B cell (primary cell): Measurements from ENCODE around the gene TGFBR2. TPM values are rescaled to one million over a fixed set of nuclear protein-coding genes. Genes with fewer than 3 reads are reported as not detected.

ENCODE experiments used
- ATAC-seq: fragments of 200-7000 bp; cut with Tn5 transposase; one replicate; pipeline ENCODE4 v1.10.0; 2021; ENCODE audit warnings: low read depth, mild to moderate bottlenecking, moderate number of reproducible peaks, moderate library complexity
- CTCF ChIA-PET: fragments of 350-600 bp; sonication (Branson Sonifier 250); formaldehyde crosslinking; loops from one replicate; lab custom pipeline; 2021; ENCODE audit warnings: antibody characterized with exemption, inconsistent platforms; lab: Charles Lee
- POLR2A ChIA-PET: fragments of 350-600 bp; sonication (Branson Sonifier 250); formaldehyde crosslinking; loops from one replicate; lab custom pipeline; 2021; ENCODE audit warnings: antibody characterized with exemption; lab: Charles Lee
- DNase-seq: peaks from one replicate; pipeline ENCODE4 v3.0.0; 2013
- H2AFZ ChIP-seq: 2 replicates; pipeline ENCODE4 v1.6.1; 2012; ENCODE audit warnings: mild to moderate bottlenecking, low read depth, low read length; ENCODE audit not compliant: insufficient read depth, poor library complexity, severe bottlenecking
- H3K27ac ChIP-seq, 2 donors: 1 replicate in 1 of 2; 2 replicates in 1 of 2; pipeline ENCODE4 v1.5.1; 2012 to 2013; ENCODE audit warnings: low read length in 2 of 2, mild to moderate bottlenecking in 2 of 2, moderate library complexity in 1 of 2
- H3K27me3 ChIP-seq, 4 experiments: fragments of 200-600 bp in 1 of 4; sonication (generic) in 1 of 4; replicated peaks in 1 of 4; 1 replicate in 2 of 4; 2 replicates in 2 of 4; pipeline versions ENCODE4 v1.6.1 to v1.7.0; 2013 to 2016; ENCODE audit warnings: low read length in 3 of 4, mild to moderate bottlenecking in 2 of 4, mixed read lengths in 1 of 4, moderate library complexity in 1 of 4; ENCODE audit not compliant: insufficient read depth in 4 of 4, control insufficient read depth in 3 of 4; ENCODE audit errors: control extremely low read depth in 1 of 4
- H3K36me3 ChIP-seq, 2 experiments: replicated peaks in 1 of 2; 1 replicate in 1 of 2; 2 replicates in 1 of 2; pipeline versions ENCODE4 v1.6.1 to v1.7.1; 2013; ENCODE audit warnings: low read length in 1 of 2; ENCODE audit not compliant: insufficient read depth in 2 of 2, control insufficient read depth in 1 of 2; ENCODE audit errors: control extremely low read depth in 1 of 2, extremely low read depth in 1 of 2
- H3K4me1 ChIP-seq, 2 donors: fragments of 200-600 bp in 1 of 2; sonication (generic) in 1 of 2; 1 replicate in 1 of 2; 2 replicates in 1 of 2; pipeline versions ENCODE4 v1.5.1 to v1.6.1; 2013 to 2017; ENCODE audit warnings: low read length in 2 of 2; ENCODE audit not compliant: control insufficient read depth in 2 of 2, insufficient read depth in 2 of 2
- H3K4me2 ChIP-seq: replicated peaks from 2 replicates; pipeline ENCODE3; 2012; ENCODE audit warnings: mild to moderate bottlenecking, low read depth, low read length; ENCODE audit not compliant: poor library complexity, severe bottlenecking
- H3K4me3 ChIP-seq, 5 experiments: fragments of 200-600 bp in 1 of 5; sonication (generic) in 1 of 5; 1 replicate in 3 of 5; 2 replicates in 2 of 5; pipeline versions ENCODE4 v1.5.1 to v1.7.0; 2011 to 2016; ENCODE audit warnings: low read length in 4 of 5, mild to moderate bottlenecking in 4 of 5, low read depth in 2 of 5, control low read depth in 1 of 5, moderate library complexity in 1 of 5; ENCODE audit not compliant: insufficient read depth in 1 of 5; ENCODE audit errors: control extremely low read depth in 1 of 5, extremely low read depth in 1 of 5
- H3K79me2 ChIP-seq: fragments of 200-600 bp; sonication (generic); one replicate; pipeline ENCODE4 v1.6.0; 2016; ENCODE audit warnings: low read length; ENCODE audit not compliant: control insufficient read depth, insufficient read depth
- H3K9ac ChIP-seq: fragments of 200-600 bp; sonication (generic); 2 replicates; pipeline ENCODE4 v1.6.1; 2017; ENCODE audit warnings: mild to moderate bottlenecking, low read length, moderate library complexity
- H3K9me3 ChIP-seq, 3 donors: one replicate each; pipeline versions ENCODE4 v1.6.1 to v1.7.1; 2013; ENCODE audit warnings: low read length in 2 of 3; ENCODE audit not compliant: control insufficient read depth in 2 of 3, insufficient read depth in 1 of 3; ENCODE audit errors: control extremely low read depth in 1 of 3
- H4K20me1 ChIP-seq: 2 replicates; pipeline ENCODE4 v1.6.0; 2012; ENCODE audit warnings: mild to moderate bottlenecking, low read length; ENCODE audit not compliant: insufficient read depth, control insufficient read depth, poor library complexity, severe bottlenecking
- H3K27ac Mint-ChIP-seq: one replicate; pipeline ENCODE4 v1.8.0; 2021; ENCODE audit warnings: mixed read lengths
- H3K27me3 Mint-ChIP-seq: one replicate; pipeline ENCODE4 v1.8.0; 2021; ENCODE audit warnings: mixed read lengths
- H3K4me1 Mint-ChIP-seq: one replicate; pipeline ENCODE4 v1.8.0; 2021; ENCODE audit warnings: mixed read lengths
- H3K4me3 Mint-ChIP-seq: one replicate; pipeline ENCODE4 v1.8.0; 2021; ENCODE audit warnings: mixed read lengths
- H3K9me3 Mint-ChIP-seq: one replicate; pipeline ENCODE4 v1.8.0; 2022; ENCODE audit warnings: mixed read lengths; ENCODE audit not compliant: insufficient read depth
- CTCF ChIP-seq: fragments of 200-600 bp; IDR thresholded peaks from one replicate; pipeline ENCODE4 v1.8.0; 2022; ENCODE audit warnings: antibody characterized with exemption, mild to moderate bottlenecking
- EZH2 ChIP-seq: IDR thresholded peaks from 2 replicates; pipeline ENCODE4 v1.6.1; 2012; ENCODE audit warnings: borderline replicate concordance, low read depth, mild to moderate bottlenecking, moderate library complexity, low read length; ENCODE audit not compliant: insufficient read depth, poor library complexity, severe bottlenecking
- WGBS: methylation state at CpG from one replicate; pipeline ENCODE4 v1.1.5; 2013; ENCODE audit warnings: missing lambda C conversion rate; ENCODE audit not compliant: insufficient coverage; 5-methylcytosine and 5-hydroxymethylcytosine counted together
- intact Hi-C: fragments of 100-400 bp; cut with micrococcal nuclease; formaldehyde crosslinking; loops from one replicate; pipeline ENCODE4 v1.10.0; 2022
- polyA plus RNA-seq: library from polyadenylated mRNA; depleted of rRNA; stranded (reverse); fragments of >200 nt; gene quantifications from 2 replicates; pipeline ENCODE4 v1.2.3, GENCODE V29; 2012
- total RNA-seq, 2 donors: library from RNA; stranded (reverse); fragments of 120-200 nt in 1 of 2; gene quantifications; 1 replicate in 1 of 2; 2 replicates in 1 of 2; pipeline versions ENCODE4 v1.2.3 to v1.2.4, GENCODE V29; 2013 to 2022

The TGFBR2 gene
- total and polyA plus RNA-seq, 2 donors (not counting 1 experiment from before 2014, with no cell fraction given) = 68.7 to 189 TPM

- Histone ChIP-seq H4K20me1 (no peaks in the 10 kb centered on the region), H3K36me3 (no peaks in the 10 kb centered on the region), H3K27ac (no peak overlapping the region), H2AFZ (no peak overlapping the region), H3K4me3 (no peak overlapping the region), H3K4me2 (no peak overlapping the region), H3K9me3 (no peaks in the 10 kb centered on the region), H3K27me3 (no peaks in the 10 kb centered on the region), H3K9ac (no peak overlapping the region), H3K4me1 (no peaks in the 10 kb centered on the region), H3K79me2 (no peaks in the 10 kb centered on the region)
- Mint-ChIP-seq H3K4me3 (no peak overlapping the region), H3K27ac (no peak overlapping the region), H3K9me3 (no peaks in the 10 kb centered on the region), H3K4me1 (no peaks in the 10 kb centered on the region), H3K27me3 (no peaks in the 10 kb centered on the region)
- TF ChIP-seq CTCF = no peak
- no peak for TF ChIP-seq EZH2
- ChIA-PET CTCF (interaction anchor here (0.6 to 1.6 kb wide), 2 partner anchors 15 to 77 kb away, joined by 3 to 4 read pairs; no protein-coding TSS in a partner anchor), POLR2A (no interaction called here)
- intact Hi-C loops = no loop called here
- no peak for ATAC-seq
- 95% methylated on average over 2 of the region's 8 CpGs for WGBS
- DNase-seq = no peak
Measured at GRCh38 chr3:30567139-30567753, 39.2 kb upstream of the TGFBR2 start.

- DNase-seq (no peak), ATAC-seq (no peak)
- Histone ChIP-seq H3K36me3 (no peaks in the 10 kb centered on the region), H3K4me3 (no peak overlapping the region), H3K27me3 (no peaks in the 10 kb centered on the region), H4K20me1 (no peaks in the 10 kb centered on the region), H3K9ac (no peak overlapping the region), H3K79me2 (no peaks in the 10 kb centered on the region), H3K4me1 (peaks cover 13 to 14% of the 10 kb centered on the region in 2 donors), H3K9me3 (no peaks in the 10 kb centered on the region), H3K27ac (no peak overlapping the region), H3K4me2 (no peak overlapping the region), H2AFZ (no peak overlapping the region)
- TF ChIP-seq EZH2 (no peak), CTCF (no peak)
- H3K4me1 Mint-ChIP-seq = peaks cover 23% of the 10 kb centered on the region
- H3K27ac Mint-ChIP-seq = no peak overlapping the region
- H3K27me3 Mint-ChIP-seq = no peaks in the 10 kb centered on the region
- no CpG with 5 or more reads among the region's 4 CpGs for WGBS
- ChIA-PET CTCF (no interaction called here), POLR2A (no interaction called here)
- no peak overlapping the region for H3K4me3 Mint-ChIP-seq
- H3K9me3 Mint-ChIP-seq = no peaks in the 10 kb centered on the region
- intact Hi-C loops = no loop called here
Measured at GRCh38 chr3:30576946-30577345, 29.5 kb upstream of the TGFBR2 start.
